Measurements from ENCODE around the gene NIM1K. TPM values are rescaled to one million over a fixed set of nuclear protein-coding genes. Genes with fewer than 3 reads are reported as not detected.

Gene NIM1K
- polyA plus RNA-seq, 1 experiment: 0.72 TPM

DNA sequence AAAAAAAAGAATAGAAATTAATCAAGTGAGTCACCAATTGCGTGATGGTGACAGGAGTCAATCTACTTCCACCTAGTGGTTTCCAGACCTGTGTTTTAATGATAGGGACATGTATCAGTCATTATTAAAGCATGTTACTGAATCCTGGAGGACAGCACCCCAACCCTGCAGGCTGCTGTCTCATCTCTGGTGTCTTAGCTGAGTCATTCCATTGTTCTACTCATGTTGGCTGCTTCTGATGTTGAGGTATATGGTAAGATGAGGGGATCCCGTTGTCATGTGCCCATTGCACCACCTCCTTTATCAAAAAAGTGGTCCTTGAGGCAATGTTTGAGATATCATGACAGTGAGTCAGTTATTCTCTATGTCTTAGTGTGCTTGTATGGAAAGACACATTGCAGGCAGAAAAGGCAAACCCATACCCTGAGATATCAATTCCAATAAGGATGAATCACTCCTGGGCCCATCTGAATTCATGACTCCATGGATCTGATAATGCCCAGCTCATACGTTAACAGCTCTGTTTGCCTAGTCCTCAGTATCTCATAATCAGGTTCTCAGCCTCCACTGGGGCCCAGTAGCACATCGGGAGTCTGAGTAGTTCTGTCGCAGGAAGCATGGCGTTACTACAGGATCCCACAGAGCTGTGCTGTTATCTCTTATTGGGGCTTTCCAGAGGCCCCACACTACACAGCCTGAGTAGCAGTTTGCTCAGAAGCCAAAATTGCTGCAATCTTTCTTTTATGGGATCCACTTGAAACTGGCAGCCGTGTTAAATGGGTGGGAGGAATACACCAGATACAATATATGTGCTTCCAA lies 90.0 kb downstream of the NIM1K start:
- no peak for DNase-seq (ENCODE audit: low read depth, low spot score)
- Histone ChIP-seq H3K4me3 (ENCODE audit: low read depth, low read length) (no peak overlapping the region), H3K9me3 (ENCODE audit: control insufficient read depth, insufficient read depth, low read length) (no peaks in the 10 kb centered on the region), H3K27ac (ENCODE audit: low read depth, low read length) (no peak overlapping the region), H3K27me3 (ENCODE audit: control insufficient read depth, insufficient read depth, low read length) (no peaks in the 10 kb centered on the region)
- TF ChIP-seq, protein P1, sequence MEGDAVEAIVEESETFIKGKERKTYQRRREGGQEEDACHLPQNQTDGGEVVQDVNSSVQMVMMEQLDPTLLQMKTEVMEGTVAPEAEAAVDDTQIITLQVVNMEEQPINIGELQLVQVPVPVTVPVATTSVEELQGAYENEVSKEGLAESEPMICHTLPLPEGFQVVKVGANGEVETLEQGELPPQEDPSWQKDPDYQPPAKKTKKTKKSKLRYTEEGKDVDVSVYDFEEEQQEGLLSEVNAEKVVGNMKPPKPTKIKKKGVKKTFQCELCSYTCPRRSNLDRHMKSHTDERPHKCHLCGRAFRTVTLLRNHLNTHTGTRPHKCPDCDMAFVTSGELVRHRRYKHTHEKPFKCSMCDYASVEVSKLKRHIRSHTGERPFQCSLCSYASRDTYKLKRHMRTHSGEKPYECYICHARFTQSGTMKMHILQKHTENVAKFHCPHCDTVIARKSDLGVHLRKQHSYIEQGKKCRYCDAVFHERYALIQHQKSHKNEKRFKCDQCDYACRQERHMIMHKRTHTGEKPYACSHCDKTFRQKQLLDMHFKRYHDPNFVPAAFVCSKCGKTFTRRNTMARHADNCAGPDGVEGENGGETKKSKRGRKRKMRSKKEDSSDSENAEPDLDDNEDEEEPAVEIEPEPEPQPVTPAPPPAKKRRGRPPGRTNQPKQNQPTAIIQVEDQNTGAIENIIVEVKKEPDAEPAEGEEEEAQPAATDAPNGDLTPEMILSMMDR (IDR thresholded peaks at IDR 0.05; ENCODE audit: low read depth, low read length): no peak
- CTCF ChIA-PET: no interaction called here
- POLR2A ChIA-PET: no interaction called here

DNA sequence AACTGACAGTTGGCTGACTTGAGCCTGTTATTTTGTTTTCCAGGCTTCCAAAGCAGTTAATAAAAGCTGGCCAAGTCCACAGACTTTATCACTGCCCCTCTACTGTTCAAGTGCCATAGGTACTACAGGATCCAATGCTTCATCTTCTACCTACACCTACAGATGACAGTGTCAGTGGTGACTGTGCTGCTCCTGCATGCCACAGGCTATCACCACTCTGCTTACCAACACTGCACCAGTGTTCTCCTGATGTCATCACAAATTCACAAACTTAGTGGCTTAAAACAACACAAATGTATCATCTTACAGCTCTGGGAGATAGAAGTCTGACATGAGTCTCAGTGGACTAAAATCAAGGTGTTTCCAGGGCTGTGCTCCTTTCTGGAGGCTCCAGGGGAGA lies 94.6 kb downstream of the NIM1K start:
- TF ChIP-seq, protein P1 (IDR thresholded peaks at IDR 0.05; ENCODE audit: low read depth, low read length): no peak
- ChIA-PET CTCF (no interaction called here), POLR2A (no interaction called here)
- no peak overlapping the region for H3K4me3 ChIP-seq (ENCODE audit: low read depth, low read length)
- no peak overlapping the region for H3K27ac ChIP-seq (ENCODE audit: low read depth, low read length)
- no peaks in the 10 kb centered on the region for H3K9me3 ChIP-seq (ENCODE audit: control insufficient read depth, insufficient read depth, low read length)
- DNase-seq (ENCODE audit: low read depth, low spot score): no peak
- H3K27me3 ChIP-seq (ENCODE audit: control insufficient read depth, insufficient read depth, low read length): no peaks in the 10 kb centered on the region

DNA sequence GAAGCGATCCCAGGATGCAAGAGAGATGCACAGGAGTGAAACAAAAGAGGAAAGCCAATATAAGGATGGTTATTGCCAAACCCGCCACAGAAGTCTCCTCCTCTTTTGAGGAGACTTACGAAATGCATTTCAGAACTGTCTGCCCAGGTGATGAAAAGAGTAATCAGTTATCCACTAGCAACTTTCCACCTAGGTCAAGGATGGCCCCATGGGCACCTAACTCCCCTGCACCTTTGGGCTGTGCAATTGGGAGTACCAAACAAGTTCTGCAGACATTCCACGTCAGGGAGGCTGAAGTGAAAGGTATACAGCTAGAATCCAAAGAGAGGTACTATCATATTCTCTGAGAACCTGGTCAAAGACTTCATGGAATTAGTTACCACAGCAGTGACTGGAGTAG lies 95.5 kb downstream of the NIM1K start:
- DNase-seq (ENCODE audit: low read depth, low spot score): no peak
- Histone ChIP-seq H3K4me3 (ENCODE audit: low read depth, low read length) (no peak overlapping the region), H3K27ac (ENCODE audit: low read depth, low read length) (no peak overlapping the region), H3K9me3 (ENCODE audit: control insufficient read depth, insufficient read depth, low read length) (no peaks in the 10 kb centered on the region), H3K27me3 (ENCODE audit: control insufficient read depth, insufficient read depth, low read length) (no peaks in the 10 kb centered on the region)
- ChIA-PET POLR2A (no interaction called here), CTCF (no interaction called here)
- TF ChIP-seq, protein P1 (IDR thresholded peaks at IDR 0.05; ENCODE audit: low read depth, low read length): no peak

DNA sequence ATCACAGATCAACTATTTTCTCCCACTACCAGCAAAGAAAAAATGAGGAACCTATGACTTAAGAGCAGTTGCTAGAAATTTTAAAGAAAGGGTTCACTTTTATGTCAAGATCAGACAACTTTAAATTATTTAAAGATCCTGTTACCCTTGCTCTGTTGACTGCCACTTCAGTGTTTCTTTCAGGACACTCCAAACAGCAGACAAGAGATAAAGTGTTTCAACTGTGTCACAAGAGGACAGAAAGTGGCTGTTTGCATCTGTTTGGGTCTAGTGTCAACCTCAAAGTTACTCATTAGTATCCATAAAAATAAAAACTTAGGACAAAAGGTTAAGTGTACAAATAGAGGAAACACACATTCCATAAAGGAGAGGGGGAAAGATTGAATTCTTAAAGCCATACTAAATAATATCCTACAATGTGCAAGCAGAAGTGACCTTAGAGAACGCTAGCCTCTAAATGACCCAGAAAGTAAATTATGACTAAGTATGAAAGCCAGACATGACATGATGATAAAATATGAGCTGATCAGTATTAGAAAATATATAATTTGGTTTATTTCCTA lies 96.3 kb downstream of the NIM1K start:
- H3K4me3 ChIP-seq (ENCODE audit: low read depth, low read length): no peak overlapping the region
- H3K27me3 ChIP-seq (ENCODE audit: control insufficient read depth, insufficient read depth, low read length): no peaks in the 10 kb centered on the region
- TF ChIP-seq, protein P1 (IDR thresholded peaks at IDR 0.05; ENCODE audit: low read depth, low read length): no peak
- H3K27ac ChIP-seq (ENCODE audit: low read depth, low read length): no peak overlapping the region
- no peaks in the 10 kb centered on the region for H3K9me3 ChIP-seq (ENCODE audit: control insufficient read depth, insufficient read depth, low read length)
- ChIA-PET CTCF (interaction anchor here (0.6 to 1.1 kb wide), 2 partner anchors 176 to 182 kb away, joined by 3 read pairs; no protein-coding TSS in a partner anchor), POLR2A (no interaction called here)
- DNase-seq (ENCODE audit: low read depth, low spot score): no peak

DNA sequence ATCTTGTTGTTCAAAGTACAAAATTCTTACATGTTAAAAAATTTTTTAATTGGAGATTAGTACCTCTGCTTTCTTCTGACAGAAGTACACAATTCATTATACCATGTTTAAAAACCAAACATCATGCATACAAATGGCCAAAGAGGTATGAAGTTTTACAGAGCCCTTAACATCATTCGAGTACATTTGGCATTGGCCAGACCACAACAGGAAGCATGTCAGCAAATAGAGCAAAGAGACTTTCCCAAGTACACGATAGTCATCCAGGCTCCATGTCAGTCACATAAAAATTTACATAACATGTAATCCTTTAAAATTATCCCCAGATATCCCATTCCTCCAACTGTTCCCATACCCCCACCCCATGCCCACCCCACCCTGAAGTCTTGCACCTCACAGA lies 98.7 kb downstream of the NIM1K start:
- Histone ChIP-seq H3K27ac (ENCODE audit: low read depth, low read length) (no peak overlapping the region), H3K27me3 (ENCODE audit: control insufficient read depth, insufficient read depth, low read length) (no peaks in the 10 kb centered on the region), H3K4me3 (ENCODE audit: low read depth, low read length) (no peak overlapping the region), H3K9me3 (ENCODE audit: control insufficient read depth, insufficient read depth, low read length) (no peaks in the 10 kb centered on the region)
- TF ChIP-seq, protein P1 (IDR thresholded peaks at IDR 0.05; ENCODE audit: low read depth, low read length): no peak
- CTCF ChIA-PET: no interaction called here
- no peak for DNase-seq (ENCODE audit: low read depth, low spot score)
- POLR2A ChIA-PET: no interaction called here
